HepG2 (cell line): Measurements from ENCODE around the gene ABCC8. TPM values are rescaled to one million over a fixed set of nuclear protein-coding genes. Genes with fewer than 3 reads are reported as not detected.

Experiments
- ATAC-seq: fragments of 200-7000 bp; cut with Tn5 transposase; 3 replicates; pipeline ENCODE4 v1.9.1; 2020; ENCODE audit warnings: mild to moderate bottlenecking, moderate library complexity
- BruUV-seq: library from RNA; stranded (reverse); fragments of 400-500 nt; replicated peaks from 2 replicates; lab custom pipeline; 2021; lab: Mats Ljungman, UMichigan
- CTCF ChIA-PET: fragments of 300-600 bp; formaldehyde crosslinking; extraction: SDS; loops from one replicate; lab custom pipeline; 2021; ENCODE audit warnings: low total read pairs, inconsistent platforms, low intra/inter-chr PET ratio; lab: Yijun Ruan, JAX
- POLR2A ChIA-PET: fragments of 350-600 bp; sonication (Branson Sonifier 250); formaldehyde crosslinking; loops from one replicate; lab custom pipeline; 2020; ENCODE audit warnings: antibody characterized with exemption, inconsistent platforms; lab: Yijun Ruan, JAX
- DNase-seq: peaks from one replicate; pipeline ENCODE4 v3.0.0-alpha.2; 2015; ENCODE audit warnings: low spot score
- FAIRE-seq: peaks from 3 replicates; lab custom pipeline; 2011; peaks lifted over from hg19 to GRCh38; lab: Jason Lieb, UNC
- H2AFZ ChIP-seq: one replicate; pipeline ENCODE4 v1.6.1; 2011; ENCODE audit warnings: low read length, inconsistent platforms
- H3K27ac ChIP-seq: fragments of 300-600 bp; 3 replicates; pipeline ENCODE4 v1.8.0; 2011; ENCODE audit warnings: mixed run types, mild to moderate bottlenecking, mixed read lengths, low read length, inconsistent platforms; ENCODE audit not compliant: insufficient read depth; ENCODE audit errors: extremely low read length
- H3K27me3 ChIP-seq, 2 experiments: fragments of 200-600 bp in 1 of 2; 2 replicates in 1 of 2; 3 replicates in 1 of 2; pipeline versions ENCODE4 v1.6.0 to v1.8.0; 2011; ENCODE audit warnings: low read length in 2 of 2, mild to moderate bottlenecking in 2 of 2, moderate library complexity in 2 of 2, inconsistent platforms in 1 of 2; ENCODE audit not compliant: insufficient read depth in 2 of 2, control insufficient read depth in 1 of 2
- H3K36me3 ChIP-seq, 2 experiments: fragments of 200-600 bp in 1 of 2; replicated peaks in 1 of 2; 2 replicates in 1 of 2; 3 replicates in 1 of 2; pipeline versions ENCODE4 v1.5.1 to v1.8.0; 2011; ENCODE audit warnings: low read length in 2 of 2, inconsistent platforms in 1 of 2; ENCODE audit not compliant: insufficient read depth in 2 of 2, control insufficient read depth in 1 of 2
- H3K4me1 ChIP-seq: 2 replicates; pipeline ENCODE4 v1.5.1; 2012; ENCODE audit warnings: low read length, inconsistent platforms; ENCODE audit not compliant: insufficient read depth
- H3K4me2 ChIP-seq: 2 replicates; pipeline ENCODE4 v1.6.0; 2011; ENCODE audit warnings: low read depth, low read length, inconsistent platforms
- H3K4me3 ChIP-seq, 3 experiments: fragments of 200-600 bp in 1 of 3; sonication (generic), shearing (Covaris generic) in 1 of 3; replicated peaks in 1 of 3; 2 replicates each; pipeline ENCODE4 v1.5.1; 2011 to 2016; ENCODE audit warnings: low read length in 3 of 3, inconsistent platforms in 2 of 3, low read depth in 2 of 3, mild to moderate bottlenecking in 2 of 3, control low read depth in 1 of 3, mixed read lengths in 1 of 3; ENCODE audit not compliant: insufficient read depth in 1 of 3
- H3K79me2 ChIP-seq: one replicate; pipeline ENCODE4 v1.6.1; 2011; ENCODE audit warnings: low read length, inconsistent platforms; ENCODE audit not compliant: insufficient read depth
- H3K9ac ChIP-seq: 2 replicates; pipeline ENCODE4 v1.6.0; 2011; ENCODE audit warnings: mild to moderate bottlenecking, low read depth, low read length, inconsistent platforms; ENCODE audit not compliant: insufficient read depth
- H3K9me3 ChIP-seq: 2 replicates; pipeline ENCODE4 v1.5.1; 2012; ENCODE audit warnings: mild to moderate bottlenecking, low read length
- H4K20me1 ChIP-seq: 2 replicates; pipeline ENCODE4 v1.6.0; 2011; ENCODE audit warnings: inconsistent platforms, mild to moderate bottlenecking, low read length, moderate library complexity; ENCODE audit not compliant: insufficient read depth
- ARNT ChIP-seq: fragments of 450-650 bp; IDR thresholded peaks from 2 replicates; pipeline ENCODE4 v1.6.1; 2017
- BCL6 ChIP-seq: IDR thresholded peaks from 2 replicates; pipeline ENCODE4 v1.6.1; 2016; ENCODE audit warnings: missing genetic modification reagents, missing compliant biosample characterization
- KDM2A ChIP-seq: sonication (generic); formaldehyde crosslinking; IDR thresholded peaks from 2 replicates; pipeline ENCODE4 v1.4.0; 2020; ENCODE audit warnings: low read depth, missing genetic modification reagents, borderline replicate concordance
- NR2F2 ChIP-seq: IDR thresholded peaks from 2 replicates; pipeline ENCODE4 v1.6.1; 2012; ENCODE audit warnings: low read depth, inconsistent platforms, borderline replicate concordance
- NR3C1 ChIP-seq: sonication (generic); formaldehyde crosslinking; IDR thresholded peaks from 2 replicates; pipeline ENCODE4 v1.4.0; 2020; ENCODE audit warnings: missing genetic modification reagents
- POLR2G ChIP-seq: fragments of 200-400 bp; formaldehyde crosslinking; IDR thresholded peaks from 2 replicates; pipeline ENCODE4 v1.6.1; 2018; ENCODE audit warnings: mild to moderate bottlenecking, low read depth, low read length, moderate library complexity
- RFX1 ChIP-seq: fragments of 450-650 bp; IDR thresholded peaks from 2 replicates; pipeline ENCODE4 v1.6.1; 2017
- THYN1 ChIP-seq: sonication (generic); formaldehyde crosslinking; IDR thresholded peaks from 2 replicates; pipeline ENCODE4 v1.8.1; 2023; ENCODE audit warnings: low read depth, mild to moderate bottlenecking, moderate library complexity, missing genetic modification reagents, borderline replicate concordance
- ZNF230 ChIP-seq: sonication (generic); formaldehyde crosslinking; IDR thresholded peaks from 2 replicates; pipeline ENCODE4 v1.4.0; 2020; ENCODE audit warnings: mild to moderate bottlenecking, missing genetic modification reagents
- ZNF432 ChIP-seq: sonication (generic); formaldehyde crosslinking; IDR thresholded peaks from 2 replicates; pipeline ENCODE4 v1.5.0; 2020; ENCODE audit warnings: missing genetic modification reagents, mild to moderate bottlenecking, borderline replicate concordance
- ZNF761 ChIP-seq: sonication (generic); formaldehyde crosslinking; conservative IDR thresholded peaks from 2 replicates; pipeline ENCODE4 v1.4.0; 2020; ENCODE audit warnings: mild to moderate bottlenecking, missing genetic modification reagents
- ZSCAN29 ChIP-seq: sonication (generic); formaldehyde crosslinking; conservative IDR thresholded peaks from 2 replicates; pipeline ENCODE4 v1.4.0; 2020; ENCODE audit warnings: mild to moderate bottlenecking, missing genetic modification reagents
- WGBS: methylation state at CpG from one replicate; pipeline ENCODE4 v1.1.6; 2017; ENCODE audit warnings: low lambda C conversion rate; 5-methylcytosine and 5-hydroxymethylcytosine counted together
- in situ Hi-C: cut with HindIII; loops from 2 replicates; pipeline ENCODE4 v1.10.0; 2017; ENCODE audit warnings: low pct_unique_long_range_greater_than_20kb; ENCODE audit not compliant: extremely low pct_ligation_motif_present
- intact Hi-C: fragments of 100-400 bp; cut with micrococcal nuclease; formaldehyde crosslinking; loops from one replicate; pipeline ENCODE4 v1.10.0; 2022; ENCODE audit not compliant: unreplicated experiment
- polyA plus RNA-seq, 8 experiments: library from polyadenylated mRNA; depleted of rRNA in 3 of 8; stranded (reverse) in 7 of 8; unstranded in 1 of 8; fragments of >200 nt; fragmentation: Illumina TruSeq in 4 of 8; extraction: Trizol in 4 of 8; gene quantifications; 2 replicates each; pipeline versions ENCODE4 v1.2.1 to v1.2.3, GENCODE V29; 2011 to 2016; ENCODE audit warnings: low read depth in 4 of 8, missing spikeins in 1 of 8, mixed read lengths in 1 of 8; ENCODE audit not compliant: insufficient read depth in 1 of 8
- total RNA-seq, 5 experiments: library from RNA; depleted of rRNA; stranded (reverse); fragments of >200 nt; fragmentation: Illumina TruSeq; extraction: Trizol; gene quantifications; 2 replicates each; pipeline ENCODE4 v1.2.3, GENCODE V29; 2016; ENCODE audit warnings: low read depth in 1 of 5
- TF ChIP-seq, protein P1 (sequence below): sonication (generic); formaldehyde crosslinking; IDR thresholded peaks from one replicate; pipeline ENCODE4 v1.5.1; 2020; ENCODE audit warnings: mild to moderate bottlenecking, missing genetic modification reagents; ENCODE audit errors: not compliant biosample characterization
- TF ChIP-seq, protein P2 (sequence below): sonication (generic); formaldehyde crosslinking; IDR thresholded peaks from 2 replicates; pipeline ENCODE4 v1.4.0; 2020; ENCODE audit warnings: mild to moderate bottlenecking, missing genetic modification reagents

Gene ABCC8
- total and polyA plus RNA-seq, 2 of the 13 experiments (the other 11 are each of a cell fraction or from before 2014, with no cell fraction given), result not detected

DNA sequence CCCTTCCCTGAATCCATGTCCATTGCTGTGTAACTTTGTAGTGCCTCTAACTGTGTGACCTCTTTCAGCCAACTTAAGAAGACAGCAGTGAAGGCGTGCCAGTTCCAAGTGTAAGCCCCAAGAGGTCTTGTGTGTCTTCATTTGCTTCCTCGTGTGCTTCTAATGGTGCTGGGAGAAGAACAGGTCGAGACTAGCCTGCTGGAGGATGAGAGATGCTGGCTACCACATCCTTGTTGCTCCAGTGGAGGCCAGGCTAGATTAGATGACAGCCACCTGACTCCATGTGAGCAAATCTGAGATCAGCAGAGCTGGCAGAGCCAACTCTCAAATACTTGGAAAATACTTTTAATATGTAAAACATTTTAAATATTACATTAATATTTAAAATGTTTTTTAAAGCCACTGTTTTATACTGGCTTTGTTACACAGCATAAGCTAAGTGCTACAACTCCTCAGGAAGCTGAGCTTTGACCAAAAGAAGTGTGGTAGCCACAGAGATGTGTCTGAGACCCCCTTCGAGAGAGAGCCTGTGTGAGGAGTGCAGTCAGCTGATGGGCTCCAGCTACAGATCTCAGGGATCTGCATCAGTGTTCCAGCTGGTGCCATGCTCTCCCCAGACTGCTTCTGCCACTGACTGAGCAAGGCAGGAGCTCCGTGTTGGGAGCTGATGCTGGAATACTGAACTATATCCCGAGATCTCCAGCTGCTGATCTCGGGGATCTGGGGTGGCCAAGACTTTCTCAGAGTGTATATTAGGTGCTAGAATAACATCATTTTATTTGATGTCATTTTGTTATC lies 97.1 kb downstream of the ABCC8 start:
- H2AFZ ChIP-seq, result no peak overlapping the region
- no peaks in the 10 kb centered on the region for H3K4me1 ChIP-seq
- TF ChIP-seq KDM2A (CRISPR knock-in tag) (no peak), BCL6 (CRISPR knock-in tag) (no peak), ARNT (no peak), NR2F2 (no peak), THYN1 (CRISPR knock-in tag) (no peak), RFX1 (no peak), ZNF230 (CRISPR knock-in tag) (no peak), POLR2G (no peak), NR3C1 (CRISPR knock-in tag) (no peak), ZNF761 (no peak), ZSCAN29 (CRISPR knock-in tag) (no peak), ZNF432 (CRISPR knock-in tag) (no peak)
- TF ChIP-seq, protein P1, sequence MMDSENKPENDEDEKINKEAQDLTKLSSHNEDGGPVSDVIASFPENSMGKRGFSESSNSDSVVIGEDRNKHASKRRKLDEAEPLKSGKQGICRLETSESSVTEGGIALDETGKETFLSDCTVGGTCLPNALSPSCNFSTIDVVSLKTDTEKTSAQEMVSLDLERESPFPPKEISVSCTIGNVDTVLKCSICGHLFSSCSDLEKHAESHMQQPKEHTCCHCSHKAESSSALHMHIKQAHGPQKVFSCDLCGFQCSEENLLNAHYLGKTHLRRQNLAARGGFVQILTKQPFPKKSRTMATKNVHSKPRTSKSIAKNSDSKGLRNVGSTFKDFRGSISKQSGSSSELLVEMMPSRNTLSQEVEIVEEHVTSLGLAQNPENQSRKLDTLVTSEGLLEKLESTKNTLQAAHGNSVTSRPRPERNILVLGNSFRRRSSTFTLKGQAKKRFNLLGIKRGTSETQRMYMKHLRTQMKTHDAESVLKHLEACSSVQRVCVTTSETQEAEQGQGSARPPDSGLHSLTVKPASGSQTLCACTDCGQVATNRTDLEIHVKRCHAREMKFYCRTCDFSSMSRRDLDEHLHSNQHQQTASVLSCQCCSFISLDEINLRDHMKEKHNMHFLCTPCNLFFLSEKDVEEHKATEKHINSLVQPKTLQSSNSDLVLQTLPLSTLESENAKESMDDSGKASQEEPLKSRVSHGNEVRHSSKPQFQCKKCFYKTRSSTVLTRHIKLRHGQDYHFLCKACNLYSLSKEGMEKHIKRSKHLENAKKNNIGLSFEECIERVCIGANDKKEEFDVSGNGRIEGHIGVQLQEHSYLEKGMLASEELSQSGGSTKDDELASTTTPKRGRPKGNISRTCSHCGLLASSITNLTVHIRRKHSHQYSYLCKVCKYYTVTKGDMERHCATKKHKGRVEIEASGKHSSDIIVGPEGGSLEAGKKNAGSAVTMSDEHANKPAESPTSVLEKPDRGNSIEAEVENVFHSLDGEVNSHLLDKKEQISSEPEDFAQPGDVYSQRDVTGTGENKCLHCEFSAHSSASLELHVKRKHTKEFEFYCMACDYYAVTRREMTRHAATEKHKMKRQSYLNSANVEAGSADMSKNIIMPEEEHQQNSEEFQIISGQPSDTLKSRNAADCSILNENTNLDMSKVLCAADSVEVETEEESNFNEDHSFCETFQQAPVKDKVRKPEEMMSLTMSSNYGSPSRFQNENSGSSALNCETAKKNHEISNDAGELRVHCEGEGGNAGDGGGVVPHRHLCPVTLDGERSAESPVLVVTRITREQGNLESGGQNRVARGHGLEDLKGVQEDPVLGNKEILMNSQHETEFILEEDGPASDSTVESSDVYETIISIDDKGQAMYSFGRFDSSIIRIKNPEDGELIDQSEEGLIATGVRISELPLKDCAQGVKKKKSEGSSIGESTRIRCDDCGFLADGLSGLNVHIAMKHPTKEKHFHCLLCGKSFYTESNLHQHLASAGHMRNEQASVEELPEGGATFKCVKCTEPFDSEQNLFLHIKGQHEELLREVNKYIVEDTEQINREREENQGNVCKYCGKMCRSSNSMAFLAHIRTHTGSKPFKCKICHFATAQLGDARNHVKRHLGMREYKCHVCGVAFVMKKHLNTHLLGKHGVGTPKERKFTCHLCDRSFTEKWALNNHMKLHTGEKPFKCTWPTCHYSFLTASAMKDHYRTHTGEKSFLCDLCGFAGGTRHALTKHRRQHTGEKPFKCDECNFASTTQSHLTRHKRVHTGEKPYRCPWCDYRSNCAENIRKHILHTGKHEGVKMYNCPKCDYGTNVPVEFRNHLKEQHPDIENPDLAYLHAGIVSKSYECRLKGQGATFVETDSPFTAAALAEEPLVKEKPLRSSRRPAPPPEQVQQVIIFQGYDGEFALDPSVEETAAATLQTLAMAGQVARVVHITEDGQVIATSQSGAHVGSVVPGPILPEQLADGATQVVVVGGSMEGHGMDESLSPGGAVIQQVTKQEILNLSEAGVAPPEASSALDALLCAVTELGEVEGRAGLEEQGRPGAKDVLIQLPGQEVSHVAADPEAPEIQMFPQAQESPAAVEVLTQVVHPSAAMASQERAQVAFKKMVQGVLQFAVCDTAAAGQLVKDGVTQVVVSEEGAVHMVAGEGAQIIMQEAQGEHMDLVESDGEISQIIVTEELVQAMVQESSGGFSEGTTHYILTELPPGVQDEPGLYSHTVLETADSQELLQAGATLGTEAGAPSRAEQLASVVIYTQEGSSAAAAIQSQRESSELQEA (CRISPR knock-in tag), result no peak
- TF ChIP-seq, protein P2, sequence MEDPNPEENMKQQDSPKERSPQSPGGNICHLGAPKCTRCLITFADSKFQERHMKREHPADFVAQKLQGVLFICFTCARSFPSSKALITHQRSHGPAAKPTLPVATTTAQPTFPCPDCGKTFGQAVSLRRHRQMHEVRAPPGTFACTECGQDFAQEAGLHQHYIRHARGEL (CRISPR knock-in tag), result no peak
- 96% methylated on average over 7 of the region's 7 CpGs for WGBS
- no peaks in the 10 kb centered on the region for H4K20me1 ChIP-seq
- in situ Hi-C loops, result loop anchor here (5.0 kb wide), 2 partner anchors 93 to 128 kb away; no protein-coding TSS in a partner anchor
- ATAC-seq, result no peak
- no peaks in the 10 kb centered on the region for H3K9me3 ChIP-seq
- H3K9ac ChIP-seq, result no peak overlapping the region
- H3K27ac ChIP-seq, result no peak overlapping the region
- H3K79me2 ChIP-seq, result no peaks in the 10 kb centered on the region
- BruUV-seq, result no TSS peak
- no peak overlapping the region for H3K4me3 ChIP-seq
- FAIRE-seq, result no peak
- no peaks in the 10 kb centered on the region for H3K27me3 ChIP-seq
- intact Hi-C loops, result no loop called here
- H3K36me3 ChIP-seq, result peaks cover 16 to 44% of the 10 kb centered on the region in 2 experiments
- no peak for DNase-seq
- POLR2A ChIA-PET, result no interaction called here
- CTCF ChIA-PET, result no interaction called here
- no peak overlapping the region for H3K4me2 ChIP-seq
